ENCODE data around the gene FAM47E.
"Not testable (repeated sequence)": the region's sequence is repeated elsewhere in the genome, so short reads cannot be mapped to it uniquely, and the experiment has no call there.

The FAM47E gene

DNA sequence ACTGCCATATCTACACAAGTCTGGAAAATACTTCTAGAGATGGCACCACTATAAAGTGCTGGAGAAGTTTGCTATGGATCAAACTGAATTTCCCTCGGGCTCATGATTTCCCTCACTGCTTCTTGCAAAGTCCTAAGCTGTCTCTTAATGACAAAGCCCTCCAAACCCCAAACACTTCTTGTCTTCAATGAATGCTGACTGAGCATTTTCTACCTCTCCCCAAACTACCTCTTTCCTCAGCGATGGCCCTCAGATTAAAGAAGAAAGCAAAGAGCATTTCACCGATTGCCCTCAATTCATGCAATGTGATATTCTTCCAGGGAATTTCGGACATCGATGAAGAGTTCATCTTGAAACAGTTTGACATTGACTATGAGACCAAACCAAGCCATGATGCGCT lies 19.7 kb downstream of the FAM47E start:
- no peak for DNase-seq

DNA sequence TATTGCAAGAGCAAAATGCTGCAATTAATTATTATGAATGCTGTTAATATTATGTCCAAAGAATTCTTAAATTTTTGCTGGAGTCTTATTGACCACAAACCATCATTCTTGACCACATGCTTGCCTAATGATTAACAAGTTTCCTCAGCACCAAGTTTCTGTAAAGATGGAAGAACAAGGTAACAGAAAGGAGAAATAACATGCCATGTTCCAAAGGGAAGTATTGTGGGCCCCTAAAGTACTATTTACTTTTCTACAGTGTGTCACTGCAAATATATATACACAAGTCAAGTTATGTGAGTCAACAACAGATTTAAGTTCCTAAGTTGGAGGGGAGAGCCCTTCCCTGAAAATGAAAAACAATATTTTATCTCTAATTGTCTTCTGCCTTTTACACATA lies 20.6 kb downstream of the FAM47E start:
- DNase-seq, result no peak

DNA sequence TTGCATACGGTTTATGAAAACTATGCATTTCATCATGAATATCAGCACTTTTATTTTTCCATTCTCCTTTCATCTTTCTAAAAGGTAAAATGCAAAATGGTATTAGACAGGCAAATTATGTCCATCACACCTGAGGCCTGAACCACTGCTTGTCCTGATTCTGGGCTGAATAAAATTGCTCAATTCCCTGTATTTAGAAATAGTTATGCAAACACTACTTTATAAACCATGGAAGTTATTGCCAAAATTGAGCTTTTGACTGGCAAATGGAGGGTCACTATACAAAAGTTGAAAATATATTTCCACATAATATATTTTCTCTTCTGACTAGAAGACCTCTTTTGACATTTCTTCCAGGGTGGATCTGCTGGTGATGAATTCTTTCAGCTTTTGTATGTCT lies 21.1 kb downstream of the FAM47E start:
- DNase-seq, result no peak

DNA sequence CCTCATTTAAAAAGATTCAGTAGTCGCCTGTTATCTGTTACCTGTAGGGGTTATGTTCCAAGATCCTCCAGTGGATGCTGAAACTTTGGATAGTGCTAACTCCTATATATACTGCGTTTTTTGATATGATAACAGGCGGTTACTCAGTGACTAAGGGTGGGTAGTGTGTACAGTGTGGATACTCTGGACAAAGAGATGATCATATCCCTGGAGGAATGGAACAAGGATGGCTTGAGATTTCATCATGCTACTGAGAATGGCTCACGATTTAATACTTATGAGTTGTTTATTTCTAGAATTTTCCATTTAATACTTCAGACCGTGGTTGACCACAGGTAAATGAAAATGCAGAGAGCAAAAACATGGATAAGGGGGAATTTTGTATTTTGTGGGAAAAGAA lies 21.5 kb downstream of the FAM47E start:
- no peak for DNase-seq

DNA sequence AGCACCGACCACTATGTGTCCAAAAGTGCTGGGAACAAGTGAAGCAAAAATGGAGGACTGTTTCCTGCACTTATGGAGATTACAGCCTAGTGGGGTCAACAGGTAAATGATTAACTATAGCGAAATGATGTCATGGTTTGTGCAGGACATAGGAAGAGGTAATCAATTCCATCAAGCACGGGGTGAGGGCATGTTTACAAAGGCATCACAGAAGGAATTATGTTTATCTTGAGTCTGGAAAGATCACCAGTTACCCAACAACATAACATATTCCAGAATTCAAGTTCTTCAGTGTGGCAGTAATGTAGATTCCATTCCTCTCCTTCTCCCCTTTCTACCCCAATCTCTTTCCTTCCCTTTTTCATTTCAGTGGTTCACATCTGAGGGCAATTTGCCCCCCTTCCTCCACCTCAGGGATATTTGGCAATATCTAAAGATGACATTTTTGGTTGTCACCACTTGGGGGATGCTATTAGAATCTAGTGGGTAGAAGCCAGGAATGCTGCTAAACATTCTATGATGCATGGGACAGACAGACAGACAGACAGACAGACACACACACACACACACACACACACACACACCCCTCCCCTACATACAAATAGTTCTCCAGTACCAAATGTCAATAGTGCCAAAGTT lies 24.1 kb downstream of the FAM47E start:
- DNase-seq, result no peak

DNA sequence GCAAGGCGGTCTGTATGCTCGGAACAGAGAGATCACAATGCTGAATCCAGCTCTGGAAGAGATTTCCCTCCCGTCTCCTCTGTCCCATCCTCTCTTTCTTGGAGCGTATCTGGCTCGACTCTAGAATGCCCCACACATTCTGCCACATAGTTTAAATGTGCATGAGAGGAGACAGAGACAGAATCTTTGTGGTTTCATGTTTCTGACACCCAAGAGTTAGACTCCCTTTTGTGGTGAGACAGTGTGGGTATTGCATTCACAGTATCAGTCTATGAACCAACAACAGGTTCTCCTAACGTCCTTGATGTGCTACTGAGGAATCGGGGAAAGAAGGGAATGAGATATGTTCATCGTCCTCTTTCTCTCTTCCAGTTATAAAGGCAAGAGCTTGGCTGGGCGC lies 25.3 kb downstream of the FAM47E start:
- no peak for DNase-seq

DNA sequence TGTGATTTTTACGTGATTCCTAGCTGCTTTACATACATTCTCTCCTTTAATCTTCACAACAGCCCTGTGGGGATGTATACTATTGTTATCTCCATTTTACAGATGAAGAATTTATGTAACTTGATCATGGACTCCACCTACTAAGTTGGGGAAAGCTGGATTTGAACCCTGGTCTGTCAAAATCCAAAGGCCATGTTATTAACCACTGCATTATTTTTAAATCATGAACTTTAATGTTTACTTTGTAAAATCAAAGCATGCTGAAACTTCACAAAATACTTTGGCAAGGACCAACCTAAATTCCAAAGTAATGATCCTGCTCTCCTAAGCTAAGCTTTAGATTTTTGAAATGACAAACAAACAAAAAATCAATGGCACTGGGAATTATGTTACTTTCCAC lies 26.1 kb downstream of the FAM47E start:
- DNase-seq, result no peak

DNA sequence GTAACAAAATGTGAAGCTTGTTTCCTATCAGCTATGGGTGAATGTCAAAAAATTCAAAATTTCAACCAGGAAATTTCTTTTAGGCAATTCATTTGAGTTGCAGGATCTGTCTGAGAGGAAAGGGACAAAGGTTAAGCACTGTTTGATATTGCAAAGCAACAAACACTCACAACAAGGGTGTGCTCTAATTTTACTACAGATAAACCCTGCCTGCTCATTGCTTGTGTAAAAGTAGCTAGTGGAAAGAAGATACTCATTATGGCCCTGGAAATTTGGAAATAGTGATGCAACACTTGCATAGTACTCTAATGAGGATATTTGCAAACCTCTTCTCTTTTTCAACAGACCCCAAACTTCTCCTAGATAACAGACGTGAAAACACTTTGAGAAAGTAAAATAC lies 27.1 kb downstream of the FAM47E start:
- no peak for DNase-seq

DNA sequence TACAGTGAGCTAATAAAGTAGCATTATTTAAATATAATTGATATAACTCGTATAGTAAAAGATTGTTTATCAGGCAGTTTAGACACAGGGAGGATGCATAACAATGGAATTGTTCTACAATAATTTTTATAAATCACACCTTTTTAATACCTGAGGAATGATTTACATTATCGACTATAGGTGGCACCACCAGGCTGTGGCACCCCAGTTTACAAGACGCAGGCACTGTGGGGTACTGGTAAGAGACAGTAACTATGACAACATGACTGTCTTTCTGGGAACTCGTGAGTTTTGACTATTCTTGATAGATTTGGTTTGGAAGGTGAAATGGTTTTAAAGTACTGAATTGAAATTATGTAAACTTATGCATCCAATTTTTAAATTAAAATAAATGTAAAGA lies 27.9 kb downstream of the FAM47E start:
- DNase-seq, result no peak

DNA sequence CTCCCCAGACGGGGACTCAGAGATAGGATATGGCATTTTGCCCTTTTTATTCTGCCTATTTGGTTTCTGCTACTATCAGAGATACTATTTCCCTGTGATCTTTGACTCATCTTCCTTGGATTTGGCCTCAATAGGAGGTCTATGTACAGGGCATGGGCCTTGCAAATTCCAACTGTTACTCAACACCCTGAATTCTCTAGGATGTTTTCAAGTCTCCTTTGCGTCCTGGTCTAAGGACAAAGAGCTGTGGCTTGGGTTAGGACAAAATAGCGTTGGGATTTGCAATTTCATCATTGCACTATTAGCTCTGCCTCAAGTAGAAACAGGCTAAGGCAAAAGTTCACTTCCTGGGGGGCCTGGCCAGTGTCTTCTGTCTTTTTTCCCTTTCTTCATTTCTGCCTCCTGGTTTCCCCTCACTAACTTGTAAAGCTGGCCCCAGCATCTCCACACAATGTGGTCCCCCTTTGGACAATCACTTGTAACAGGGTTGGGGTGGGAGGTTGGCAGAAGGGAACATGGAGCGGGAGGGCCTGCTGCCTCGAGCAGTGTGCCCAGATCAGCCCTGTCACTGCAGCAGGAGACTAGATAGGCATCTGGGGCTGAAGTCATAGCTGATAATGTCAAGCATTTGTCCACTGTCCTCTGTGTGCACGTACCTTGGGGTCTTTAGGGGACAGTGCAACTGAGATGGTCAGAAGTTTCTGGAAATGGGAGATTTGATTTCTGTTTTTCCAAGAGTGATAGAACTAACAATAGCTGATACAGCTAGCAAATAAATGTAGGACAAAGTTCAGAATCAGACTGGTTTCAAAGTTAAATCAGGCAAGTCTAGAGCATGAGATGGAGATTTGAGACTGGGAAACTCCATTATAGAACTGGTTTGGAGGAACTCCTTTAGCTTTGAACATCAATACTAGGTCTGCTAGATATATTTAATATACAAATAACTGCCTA lies 29.2 kb downstream of the FAM47E start:
- no peak for DNase-seq

DNA sequence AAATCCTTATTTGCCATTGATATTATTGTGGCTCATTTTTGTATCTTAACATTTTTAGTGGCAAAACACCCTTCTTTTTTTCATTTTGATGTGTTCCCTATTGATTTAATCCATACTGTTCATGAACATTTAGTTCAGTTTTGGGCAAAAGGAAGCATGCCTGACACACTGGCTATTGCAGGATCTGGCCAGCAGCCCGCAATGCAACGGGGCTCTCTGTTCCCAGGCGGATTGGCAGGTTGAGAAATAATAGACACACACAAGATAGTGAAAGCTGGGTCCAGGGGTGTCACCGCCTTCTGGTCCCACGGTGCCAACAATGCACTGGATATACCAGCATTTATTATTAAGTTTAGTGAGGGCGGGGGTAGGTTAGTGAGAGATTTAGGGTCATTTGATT lies 30.1 kb downstream of the FAM47E start:
- DNase-seq, result not testable (repeated sequence)

DNA sequence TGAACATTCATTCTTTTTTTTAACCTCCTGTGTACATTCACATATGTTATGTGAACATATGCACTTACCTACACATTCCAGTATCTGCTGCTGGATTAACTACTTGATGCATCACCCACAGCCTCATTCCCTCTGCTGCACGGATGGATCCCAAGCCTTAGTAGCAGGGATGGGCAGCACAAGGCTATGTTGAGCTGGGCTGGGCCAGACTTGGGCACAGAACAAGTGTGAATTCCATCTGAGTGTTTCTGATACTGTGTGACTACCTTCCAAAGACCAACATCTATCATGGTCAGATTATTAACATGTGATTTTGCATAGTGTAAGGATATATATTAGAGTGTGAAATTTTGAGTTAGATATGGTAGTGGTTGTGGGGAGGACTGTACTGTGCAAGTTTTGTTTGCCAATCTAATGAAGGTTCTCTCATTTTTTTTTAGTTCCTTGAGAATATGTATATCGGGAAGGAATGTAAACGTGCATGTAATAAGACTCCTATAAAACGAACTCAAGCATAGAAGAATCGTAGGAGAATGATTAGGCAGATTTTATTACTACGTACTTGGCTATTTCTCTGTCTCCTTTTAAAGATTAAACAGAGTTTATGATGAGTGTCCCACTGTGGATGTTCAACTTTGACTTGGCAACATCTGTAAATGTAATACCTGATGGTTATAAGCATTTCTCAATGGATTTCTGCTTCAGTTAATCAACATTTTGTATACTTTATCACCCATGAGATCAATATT lies 31.6 kb downstream of the FAM47E start:
- no peak for DNase-seq

DNA sequence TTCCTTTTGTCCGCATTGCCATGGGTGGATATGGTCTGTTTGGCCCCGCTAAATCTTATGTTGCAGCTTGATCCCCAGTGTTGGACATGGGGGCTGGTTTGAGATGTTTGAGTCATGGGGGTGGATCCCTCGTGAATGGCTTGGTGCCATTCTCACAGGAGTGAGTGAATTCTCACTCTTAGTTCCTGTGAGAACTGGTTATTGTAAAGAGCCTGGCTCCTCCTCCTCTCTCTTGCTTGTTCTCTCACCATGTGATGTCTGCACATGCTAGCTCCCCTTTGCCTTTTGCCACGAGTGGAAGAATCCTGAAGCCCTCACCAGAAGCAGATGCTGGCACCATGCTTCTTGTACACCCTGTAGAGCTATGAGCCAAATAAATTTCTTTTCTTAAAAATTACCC lies 32.4 kb downstream of the FAM47E start:
- no peak for DNase-seq

DNA sequence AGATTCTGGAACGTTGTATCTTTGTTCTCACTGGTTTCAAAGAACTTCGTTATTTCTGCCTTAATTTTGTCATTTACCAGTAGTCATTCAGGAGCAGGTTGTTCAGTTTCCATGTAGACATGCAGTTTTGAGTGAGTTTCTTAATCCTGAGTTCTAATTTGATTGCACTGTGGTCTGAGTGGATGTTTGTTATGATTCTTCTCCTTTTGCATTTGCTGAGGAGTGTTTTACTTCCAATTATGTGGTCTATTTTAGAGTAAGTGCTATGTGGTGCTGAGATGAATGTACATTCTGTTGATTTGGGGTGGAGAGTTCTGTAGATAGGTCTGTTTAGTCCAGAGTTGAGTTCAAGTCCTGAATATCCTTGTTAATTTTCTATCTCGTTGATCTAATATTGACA lies 36.3 kb downstream of the FAM47E start:
- DNase-seq, result not testable (repeated sequence)

DNA sequence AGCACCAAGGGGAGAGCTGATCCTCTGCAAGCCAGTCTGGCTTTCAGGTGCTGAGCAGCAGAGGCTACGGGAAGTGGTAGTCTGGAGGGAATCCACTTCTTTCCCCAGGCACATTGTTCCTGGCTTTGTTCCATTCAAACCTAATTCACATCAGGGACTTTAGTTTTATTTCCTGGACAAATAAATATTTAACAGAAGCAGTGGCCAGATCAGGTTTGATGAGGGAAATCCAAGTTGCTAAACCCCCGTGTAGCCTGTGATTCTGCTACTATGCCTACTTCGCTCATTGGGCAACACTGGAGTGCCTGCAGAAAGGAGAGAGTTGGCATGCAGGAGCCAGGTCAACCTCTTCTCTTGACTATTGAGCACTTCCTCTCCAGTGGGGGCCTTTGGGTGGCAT lies 41.2 kb downstream of the FAM47E start:
- no peak for DNase-seq

DNA sequence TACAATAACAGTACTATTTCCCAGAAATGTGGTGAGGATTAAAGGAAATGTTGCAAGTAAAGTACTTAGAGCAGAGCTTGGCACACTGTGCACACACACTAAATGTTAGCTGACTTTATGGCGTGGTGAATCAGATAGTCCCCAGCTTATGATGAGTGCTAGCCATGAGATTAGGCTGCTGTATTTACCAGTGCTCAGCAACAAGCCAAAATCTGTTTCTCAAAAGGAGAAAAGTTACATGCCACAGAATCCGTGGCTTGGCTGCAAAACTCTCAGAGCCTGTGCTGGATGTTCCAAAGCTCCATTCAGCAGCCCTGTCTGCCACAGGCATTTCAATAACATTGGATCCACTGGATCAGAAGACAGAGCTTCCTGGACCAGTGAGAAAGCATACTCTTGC lies 42.3 kb downstream of the FAM47E start:
- DNase-seq, result no peak

DNA sequence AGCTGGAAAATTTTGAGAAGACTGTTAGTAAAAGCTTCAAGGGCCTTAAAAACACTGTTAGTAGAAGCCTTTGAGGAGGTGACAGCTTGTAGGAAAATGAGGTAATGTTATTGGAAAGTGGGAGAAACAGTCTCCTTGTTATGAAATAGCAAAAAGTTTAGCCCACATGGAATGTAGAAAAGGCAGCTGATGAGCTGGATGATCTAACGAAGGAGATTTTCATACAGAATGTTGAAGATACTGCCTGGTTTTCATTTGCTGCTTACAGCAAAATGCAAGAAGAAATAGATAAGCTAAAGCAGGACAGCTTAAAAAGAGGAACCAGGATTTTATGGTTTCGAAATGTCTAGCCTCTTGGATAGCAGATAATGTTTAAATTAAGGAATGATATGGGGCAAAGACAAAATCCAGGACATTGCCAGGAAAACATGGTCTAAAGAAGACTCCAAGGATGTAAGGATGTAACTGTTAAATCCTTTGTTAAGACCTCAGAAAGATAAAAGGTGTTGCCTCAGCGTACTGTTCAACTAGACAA lies 44.8 kb downstream of the FAM47E start:
- no peak for DNase-seq

DNA sequence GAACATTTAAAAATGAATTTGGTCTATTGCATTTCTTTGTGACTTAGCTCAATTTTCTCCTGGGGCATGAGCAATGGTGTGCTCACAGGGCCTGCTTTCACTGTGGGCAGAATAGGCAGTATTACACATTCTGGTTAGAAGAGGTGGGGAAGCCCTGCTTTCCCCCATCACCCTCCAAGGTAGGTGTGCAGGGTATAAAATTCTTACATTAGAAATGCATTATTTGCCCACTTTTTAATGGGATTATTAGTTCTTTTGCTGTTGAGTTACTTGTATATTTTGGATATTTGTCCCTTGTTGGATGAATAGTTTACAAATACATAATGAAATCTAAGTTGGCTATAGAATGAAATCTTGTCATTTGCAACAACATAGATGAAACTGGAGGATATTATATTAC lies 46.7 kb downstream of the FAM47E start:
- DNase-seq, result no peak

DNA sequence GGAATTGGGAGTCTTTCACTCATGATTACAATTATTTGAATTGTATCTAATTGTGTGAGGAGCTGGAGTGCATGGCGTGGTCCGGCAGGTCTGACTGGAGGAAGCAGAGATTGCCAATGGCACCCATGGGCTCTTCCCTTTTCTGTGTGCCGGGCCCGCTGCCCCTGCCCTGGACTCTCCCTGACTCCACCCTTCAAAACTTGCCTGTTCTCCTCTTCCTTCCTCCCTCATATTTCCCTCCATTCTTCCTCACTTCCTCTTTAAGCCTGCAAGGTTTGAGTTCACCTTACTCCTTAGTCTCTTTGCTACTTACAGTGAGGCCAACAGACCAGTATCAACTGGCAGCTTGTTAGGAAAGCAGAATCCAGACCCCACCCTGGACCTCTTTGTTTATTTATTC lies 48.5 kb downstream of the FAM47E start:
- DNase-seq, result no peak

DNA sequence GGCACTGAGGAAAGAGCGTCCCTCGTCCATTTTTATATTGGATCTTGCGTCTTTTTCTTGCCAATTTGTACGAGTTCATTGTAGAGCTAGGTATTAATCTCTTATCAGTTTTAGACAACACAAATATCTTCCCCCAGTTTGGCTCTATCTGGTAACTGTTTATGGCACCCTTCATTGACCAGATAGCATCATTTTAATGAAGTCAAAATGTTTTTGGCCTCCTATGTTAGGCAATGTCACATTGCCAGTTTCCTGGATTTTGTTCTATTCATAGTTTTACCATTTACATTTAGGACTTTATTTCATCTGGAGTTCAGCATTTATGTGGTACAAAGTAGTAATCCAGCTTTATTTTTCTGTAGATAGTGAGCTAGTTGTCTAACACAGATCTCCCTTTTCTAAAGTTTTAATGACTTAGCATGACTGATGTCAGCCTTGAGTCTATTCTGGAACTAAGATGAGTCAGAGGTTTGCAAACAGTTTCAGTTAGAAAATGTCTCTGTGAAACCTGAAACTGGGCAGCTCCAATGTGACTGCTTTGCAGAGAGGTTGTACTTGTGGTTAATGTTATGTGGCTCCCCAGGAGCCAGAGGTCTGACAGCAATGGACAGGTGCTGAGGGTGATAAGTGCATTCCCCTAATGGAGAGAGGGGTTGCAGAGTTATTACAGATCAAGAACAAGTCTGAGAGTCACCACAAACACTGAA lies 49.7 kb downstream of the FAM47E start:
- no peak for DNase-seq

DNA sequence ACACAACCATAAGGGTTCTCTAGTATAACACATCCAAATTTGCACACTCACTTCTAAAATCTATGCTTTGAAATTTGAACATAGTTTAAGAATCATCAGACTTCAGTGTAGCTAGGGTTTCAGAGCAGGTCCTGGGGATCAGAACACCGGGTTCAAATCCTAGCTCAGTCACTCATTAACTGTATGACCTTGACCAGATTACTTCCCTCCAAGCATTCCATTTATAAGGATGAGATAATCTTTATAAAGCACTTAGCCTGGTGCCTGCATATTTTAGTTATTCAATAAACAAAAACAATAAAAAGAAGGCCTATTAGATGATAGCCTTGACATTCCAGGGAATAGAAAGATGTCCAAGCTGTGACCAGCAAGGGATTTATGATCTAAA lies 50.2 kb downstream of the FAM47E start:
- no peak for DNase-seq

DNA sequence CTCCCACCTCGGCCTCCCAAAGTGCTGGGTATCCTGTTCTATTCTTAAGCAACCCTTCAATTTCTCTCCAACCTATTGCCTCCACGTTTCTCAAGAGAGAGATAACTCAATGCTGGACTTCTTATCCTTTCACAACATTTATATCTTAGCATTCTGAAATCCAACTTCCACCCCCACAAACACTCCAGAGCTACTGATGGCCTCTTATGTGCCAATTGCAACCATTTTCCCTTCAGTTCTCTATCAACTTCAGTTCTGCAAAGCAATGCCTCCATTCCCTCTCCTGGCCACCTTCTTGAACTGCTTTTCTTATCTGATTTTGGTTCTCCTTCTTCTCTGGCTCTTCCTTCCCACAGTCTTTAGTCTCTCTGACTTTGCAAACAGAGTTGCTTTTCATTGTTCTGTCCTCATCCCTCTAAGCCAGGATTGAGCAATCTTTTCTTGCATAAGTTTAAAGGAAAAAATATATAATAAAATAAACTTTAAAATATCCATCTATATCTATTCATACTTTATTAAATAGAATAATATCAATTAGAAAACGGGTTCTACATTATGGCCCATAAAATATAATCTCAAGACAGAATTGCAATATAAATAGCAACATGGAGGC lies 51.4 kb downstream of the FAM47E start:
- DNase-seq, result no peak
